Heart left ventricle (tissue), 16 donors: ENCODE measurements around the gene IQCN. TPM values are rescaled to one million over a fixed set of nuclear protein-coding genes. Genes with fewer than 3 reads are reported as not detected.

Experiments
- ATAC-seq, 4 donors: fragments of 200-7000 bp; cut with Tn5 transposase; one replicate each; pipeline ENCODE4 v1.9.1; 2020 to 2022; ENCODE audit warnings: moderate library complexity in 4 of 4, mild to moderate bottlenecking in 3 of 4, moderate number of reproducible peaks in 1 of 4
- DNase-seq, 5 donors: peaks; one replicate each; pipeline ENCODE4 v3.0.0-alpha.2; 2020
- H3K27ac ChIP-seq, 12 donors: fragments of 200-600 bp; sonication (generic) in 4 of 12; one replicate each; pipeline versions ENCODE4 v1.5.0 to v1.8.0; 2016 to 2022; ENCODE audit warnings: mild to moderate bottlenecking in 2 of 12
- H3K27me3 ChIP-seq, 9 donors: fragments of 200-600 bp; sonication (generic) in 2 of 9; one replicate each; pipeline versions ENCODE4 v1.5.1 to v1.8.0; 2016 to 2022; ENCODE audit warnings: mild to moderate bottlenecking in 3 of 9
- H3K36me3 ChIP-seq, 9 donors: fragments of 200-600 bp; sonication (generic) in 2 of 9; one replicate each; pipeline versions ENCODE4 v1.5.0 to v1.8.0; 2018 to 2022; ENCODE audit warnings: mild to moderate bottlenecking in 2 of 9
- H3K4me1 ChIP-seq, 12 donors: fragments of 200-600 bp; sonication (generic) in 4 of 12; one replicate each; pipeline versions ENCODE4 v1.5.0 to v1.8.0; 2016 to 2022; ENCODE audit warnings: mild to moderate bottlenecking in 3 of 12
- H3K4me3 ChIP-seq, 12 donors: fragments of 200-600 bp; sonication (generic) in 4 of 12; one replicate each; pipeline versions ENCODE4 v1.5.0 to v1.8.0; 2017 to 2022; ENCODE audit warnings: mild to moderate bottlenecking in 9 of 12, moderate library complexity in 4 of 12
- H3K9me3 ChIP-seq, 12 donors: fragments of 200-600 bp; sonication (generic) in 4 of 12; one replicate each; pipeline versions ENCODE4 v1.5.0 to v1.8.0; 2016 to 2022; ENCODE audit warnings: mild to moderate bottlenecking in 1 of 12
- CTCF ChIP-seq, 12 donors: fragments of 200-600 bp; sonication (generic) in 4 of 12; IDR thresholded peaks; one replicate each; pipeline versions ENCODE4 v1.5.0 to v1.8.0; 2018 to 2022; ENCODE audit warnings: antibody characterized with exemption in 12 of 12, mild to moderate bottlenecking in 5 of 12
- POLR2A ChIP-seq, 2 donors: fragments of 450-650 bp; IDR thresholded peaks; one replicate each; pipeline ENCODE4 v1.6.1; 2017; ENCODE audit warnings: antibody characterized with exemption in 2 of 2, mild to moderate bottlenecking in 2 of 2, moderate library complexity in 2 of 2
- WGBS, 4 donors: extraction: QIAGEN DNeasy Blood & Tissue Kit in 2 of 4; methylation state at CpG; one replicate each; pipeline versions ENCODE4 v1.1.5 to v1.1.7; 2013 to 2018; 5-methylcytosine and 5-hydroxymethylcytosine counted together
- intact Hi-C, 10 donors: fragments of 100-400 bp; cut with DNase I; formaldehyde crosslinking; loops; one replicate each; pipeline versions ENCODE4 v1.11.1 to v1.14.2; 2022
- polyA plus RNA-seq, 2 donors: library from polyadenylated mRNA; stranded (reverse); fragments of 200-250 nt; gene quantifications; one replicate each; pipeline ENCODE4 v1.2.3, GENCODE V29; 2013
- total RNA-seq, 9 donors: library from RNA; depleted of rRNA in 2 of 9; stranded (reverse); fragments of >200 nt in 2 of 9; fragmentation: NEBNext Ultra II Directional in 3 of 9; extraction: Animal tissue kit (Norgen Biotek cat#: 25700) in 3 of 9; gene quantifications; one replicate each; pipeline versions ENCODE4 v1.1.0 to v1.2.4, GENCODE V29; 2016 to 2023
- donor health status: ischemic (EF 13 %, LVEDD 7.1; RV severe dilation, severe dysfunction).
- donor health status: healthy with polysubstance abuse.
- donor health status: DM: no; HTN: yes; CAD: no.
- donor health status: DM: no; HTN: no; CAD: no.
- donor health status: ischemic (EF 25% LVEDD 6.9; RV normal size, moderate dysfunction).
- donor health status: ischemic (EF 25% LVEDD 5.7; RV mildly dilated, moderate dysfunction).
- donor health status: healthy.
- donor health status: DM: yes; HTN: yes; CAD: no.
- donor health status: ischemic (EF 35%, LVEDD 5.7; RV mildly dilated, moderate dysfunction).
- donor health status: nonischemic (EF 11% LVEDD 7.7; RV severe dilation, severe dysfunction).
- donor health status: DM: yes; HTN: yes; CAD: no.
- donor health status: PGD.
- donor health status: ischemic (EF 29% LVEDD 5.4; RV normal size, mild dysfunction).
- donor health status: nonischemic (EF 23%, LVEDD 6.1; RV moderate dilation, normal function).

Gene IQCN
- total and polyA plus RNA-seq, 11 donors, result 0.24 to 2.8 (median 0.75) TPM

DNA sequence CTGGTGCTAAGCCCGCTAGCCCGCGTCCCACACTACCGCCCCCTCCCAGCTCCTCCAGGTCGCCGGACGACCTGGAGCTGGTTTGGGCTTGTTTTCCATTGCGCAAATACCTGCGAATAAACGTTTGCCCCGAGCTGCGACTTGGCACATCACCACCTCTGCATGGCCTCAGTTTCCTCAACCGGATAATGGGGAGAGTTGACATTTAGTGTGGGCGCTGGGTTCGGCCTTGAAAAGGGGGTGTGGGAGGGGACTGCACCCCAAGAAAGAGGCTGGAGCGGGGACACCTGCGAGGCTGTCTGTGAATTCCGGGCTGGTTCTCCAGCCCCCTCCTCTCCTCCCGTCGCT is 18.2 kb upstream of the IQCN start:
- ATAC-seq (no peak), DNase-seq (no peak)
- TF ChIP-seq POLR2A (IDR thresholded peaks at IDR 0.05) (no peak), CTCF (IDR thresholded peaks at IDR 0.05) (no peak)
- Histone ChIP-seq H3K4me3 (peak overlapping the region; percentile 64 to 98 (median 77)), H3K4me1 (peaks cover 0 to 43% (median 22%) of the 10 kb centered on the region in 12 donors), H3K27ac (peak overlapping the region; percentile 96 to 100 (median 99)), H3K36me3 (no peaks in the 10 kb centered on the region), H3K27me3 (no peaks in the 10 kb centered on the region), H3K9me3 (no peaks in the 10 kb centered on the region)
- WGBS, 4 donors, result 0 to 1% (median 0%) methylated on average over 16 to 20 of the region's 20 CpGs
- intact Hi-C loops, result loop anchor here in 2 of 10 donors (1.0 kb wide), 4 partner anchors 10 to 31 kb away; partner anchors contain the start of genes JUND (in 1 of the 2) and LSM4 (in 1 of the 2)

GRCh38 chr19:18291590-18292461 is 17.6 kb upstream of the IQCN start:
- no peaks in the 10 kb centered on the region for H3K27me3 ChIP-seq
- peak overlapping the region; percentile 64 to 98 (median 77) for H3K4me3 ChIP-seq
- H3K4me1 ChIP-seq, result peaks cover 0 to 43% (median 22%) of the 10 kb centered on the region in 12 donors
- peak overlapping the region; percentile 96 to 100 (median 99) for H3K27ac ChIP-seq
- peak; percentile 71 to 85 (median 82) for ATAC-seq
- WGBS, 4 donors, result 0 to 1% (median 1%) methylated on average over 28 to 75 of the region's 75 CpGs
- H3K36me3 ChIP-seq, result no peaks in the 10 kb centered on the region
- intact Hi-C loops, result loop anchor here in 3 of 10 donors (1.0 kb wide), 4 partner anchors 10 to 31 kb away; partner anchors contain the start of genes JUND (in 1 of the 3) and LSM4 (in 1 of the 3)
- TF ChIP-seq POLR2A (IDR thresholded peaks at IDR 0.05) (peak in 1 of 2 donors; percentile 54), CTCF (IDR thresholded peaks at IDR 0.05) (peak in 2 of 12 donors; percentile 2)
- DNase-seq, result peak; percentile 93 to 94 (median 93)
- H3K9me3 ChIP-seq, result no peaks in the 10 kb centered on the region

- ATAC-seq (no peak), DNase-seq (no peak)
- TF ChIP-seq POLR2A (IDR thresholded peaks at IDR 0.05), result no peak
- no peak for TF ChIP-seq CTCF (IDR thresholded peaks at IDR 0.05)
- 43 to 62% (median 47%) methylated on average over 14 to 21 of the region's 21 CpGs for WGBS, 4 donors
- no peaks in the 10 kb centered on the region for H3K9me3 ChIP-seq
- intact Hi-C loops, result loop anchor here in 1 of 10 donors (1.0 kb wide), 1 partner anchor 9 kb away; no protein-coding TSS in a partner anchor
- H3K36me3 ChIP-seq, result no peaks in the 10 kb centered on the region
- H3K27ac ChIP-seq, result peak overlapping the region; percentile 96 to 100 (median 99)
- peaks cover 0 to 43% (median 22%) of the 10 kb centered on the region in 12 donors for H3K4me1 ChIP-seq
- peak overlapping the region; percentile 64 to 98 (median 77) for H3K4me3 ChIP-seq
- H3K27me3 ChIP-seq, result no peaks in the 10 kb centered on the region
Measured at GRCh38 chr19:18291019-18291524, 16.8 kb upstream of the IQCN start.
